HTERT RPE-1 (cell line): ENCODE data around the gene SPOCK2.

Experiments
- in situ Hi-C: fragments of 300-500 bp; cut with MboI; formaldehyde crosslinking; loops from 4 replicates; pipeline ENCODE4 v1.14.3; 2020; ENCODE audit warnings: low sequenced_read_pairs

SPOCK2 gene

DNA sequence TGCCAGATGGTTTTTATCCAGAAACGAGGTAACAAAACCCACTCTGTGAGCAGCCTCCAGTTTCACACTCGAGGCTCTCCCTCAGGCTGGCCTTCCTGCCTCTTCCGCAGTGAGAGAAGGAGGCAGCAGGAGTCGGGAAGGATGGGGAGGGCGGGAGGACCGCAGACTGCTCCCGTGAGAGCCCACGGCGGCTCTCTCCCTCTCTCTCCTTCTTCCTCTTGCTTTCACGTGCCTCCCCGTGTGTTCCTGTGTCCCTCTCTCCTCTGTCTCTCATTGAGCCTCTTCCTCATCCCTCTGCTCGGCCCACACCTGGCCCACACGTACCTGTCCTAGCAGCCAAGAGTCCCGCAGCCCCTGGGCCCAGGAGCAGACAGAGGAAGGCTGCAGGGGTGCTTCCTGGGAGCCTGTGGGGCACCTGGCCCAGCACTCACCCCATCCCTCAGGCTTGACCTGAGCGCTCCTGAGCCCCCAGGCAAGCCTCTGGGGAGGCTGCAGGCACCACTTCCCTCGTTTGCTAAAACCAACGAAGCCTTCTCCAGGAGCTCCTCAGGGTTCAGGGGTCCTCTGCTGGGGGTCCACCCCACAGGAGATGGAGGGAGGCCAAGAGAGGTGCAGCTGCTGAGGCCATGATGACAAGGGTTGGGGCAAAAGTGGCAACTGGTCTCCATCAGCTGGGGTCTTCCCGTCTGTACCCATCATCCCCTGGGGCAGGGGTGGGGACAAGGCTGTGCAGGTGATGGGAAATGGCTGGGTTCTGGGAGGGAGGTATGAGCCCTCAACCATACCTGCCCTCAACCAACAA lies 13.6 kb downstream of the SPOCK2 start:
- in situ Hi-C loops = no loop called here

DNA sequence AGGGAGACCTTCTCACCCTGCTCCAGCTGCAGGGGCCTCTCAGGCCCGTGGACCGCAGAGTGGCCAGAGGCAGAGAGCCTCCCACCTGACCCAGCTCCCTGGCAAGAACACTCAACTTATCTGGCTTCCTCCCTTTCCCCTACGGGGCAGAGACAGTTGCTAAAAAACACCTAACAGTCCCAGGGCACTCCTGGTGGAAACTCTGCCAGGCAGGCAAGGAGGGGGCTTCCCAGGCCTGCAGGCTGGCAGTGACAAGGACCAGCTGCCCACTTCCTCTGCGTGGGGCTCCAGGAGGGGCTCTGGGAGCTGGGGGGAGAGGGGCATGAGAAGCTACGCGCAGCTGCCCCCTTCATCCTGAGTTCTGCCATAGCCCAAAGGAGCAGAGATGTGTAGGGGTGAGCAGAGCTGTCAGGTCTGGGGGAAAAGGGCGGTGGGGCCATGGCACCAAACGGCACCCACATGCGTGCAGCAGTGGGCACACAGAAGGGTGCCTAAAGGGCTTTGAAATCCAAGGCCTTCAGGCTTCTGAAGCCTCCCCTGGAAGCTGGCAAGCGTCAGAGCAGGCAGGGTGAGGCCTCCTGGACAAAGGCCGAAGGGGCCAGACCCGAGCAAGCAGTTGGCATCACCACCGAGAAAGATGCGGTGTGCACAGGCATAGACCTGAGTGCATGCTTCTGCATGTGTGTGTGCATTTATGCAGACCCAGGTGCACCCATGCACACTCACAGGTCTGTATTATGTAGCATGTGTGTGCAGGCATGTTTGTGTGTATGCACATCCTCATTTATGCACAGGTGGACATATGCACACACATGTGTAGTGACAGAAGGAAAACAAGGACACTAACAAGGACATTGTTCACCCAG lies 14.4 kb downstream of the SPOCK2 start:
- in situ Hi-C loops = no loop called here

DNA sequence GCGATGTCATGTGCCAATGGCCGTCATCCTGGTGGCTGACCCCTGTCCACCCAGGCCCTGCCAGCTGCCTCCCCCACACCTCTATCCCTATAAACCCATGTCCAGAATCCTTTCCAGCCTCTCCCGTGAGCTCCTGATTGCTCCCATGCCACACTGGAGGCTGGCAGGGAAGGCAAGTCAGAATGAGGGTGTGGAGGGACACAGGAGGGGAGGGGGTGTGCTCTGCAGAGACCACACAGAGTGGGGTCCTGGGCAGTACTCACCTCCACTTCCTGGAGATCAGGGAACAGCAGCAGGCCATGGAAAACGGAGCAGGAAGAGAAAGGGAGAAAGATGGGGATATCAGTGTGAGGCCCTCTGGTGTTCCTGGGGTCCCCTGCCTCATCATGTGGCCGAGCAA lies 15.7 kb downstream of the SPOCK2 start:
- in situ Hi-C loops = no loop called here

DNA sequence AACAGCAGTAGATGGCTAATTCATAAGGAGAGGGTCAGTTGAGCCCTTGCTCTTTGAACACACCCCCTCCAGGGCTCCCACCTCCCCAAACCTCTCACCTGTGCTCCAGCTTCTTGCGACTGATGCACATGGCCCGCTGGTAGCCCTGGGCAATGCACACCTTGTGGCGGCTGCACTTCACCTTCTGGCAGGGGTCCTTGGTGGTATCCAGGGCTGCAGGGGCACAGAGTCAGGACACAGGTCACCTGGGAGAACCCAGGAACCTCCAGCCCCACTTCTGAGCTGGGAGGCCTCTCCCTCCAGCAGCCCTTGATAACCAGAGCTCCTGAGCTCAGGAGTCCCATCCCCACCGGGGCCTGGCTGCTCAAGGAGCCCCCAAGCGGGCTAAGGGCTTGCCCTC lies 16.3 kb downstream of the SPOCK2 start:
- in situ Hi-C loops = no loop called here

DNA sequence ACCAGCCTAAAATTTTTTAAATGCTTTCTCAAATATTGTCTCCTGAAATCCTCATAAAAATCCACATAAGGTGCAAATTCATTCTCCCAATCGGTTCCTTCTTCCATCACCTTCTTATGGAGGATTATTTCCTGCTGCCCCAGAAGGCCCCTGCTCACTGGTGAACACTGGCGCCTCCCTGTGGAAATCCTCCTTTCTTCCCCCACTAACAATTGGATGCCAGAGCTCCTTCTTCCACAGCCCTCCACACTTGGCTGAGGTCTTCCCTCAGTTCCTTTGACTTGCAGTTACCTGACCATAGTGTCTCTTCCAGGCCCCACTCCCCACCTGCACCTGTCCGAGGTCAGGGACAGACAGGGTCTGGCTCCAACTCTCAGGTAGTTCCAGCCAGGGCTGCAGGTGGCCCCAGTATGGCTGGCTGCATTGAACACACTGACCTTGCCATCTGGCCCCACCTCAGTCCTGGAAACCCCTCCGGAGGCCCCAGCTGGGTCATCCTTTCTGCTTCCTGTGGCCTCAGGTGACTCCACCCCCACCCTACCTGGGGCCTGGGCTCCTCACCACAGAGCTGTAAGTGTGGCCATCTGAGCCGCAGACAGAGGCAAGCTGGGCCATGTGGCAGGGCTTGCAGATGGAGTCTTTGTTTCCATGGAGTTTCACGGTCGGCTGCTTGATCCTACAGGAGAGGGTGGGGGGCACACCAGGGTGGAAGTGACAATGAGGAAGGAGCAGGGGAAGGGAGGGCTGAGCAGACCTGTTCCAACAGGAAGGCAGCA lies 18.4 kb downstream of the SPOCK2 start:
- in situ Hi-C loops = no loop called here

DNA sequence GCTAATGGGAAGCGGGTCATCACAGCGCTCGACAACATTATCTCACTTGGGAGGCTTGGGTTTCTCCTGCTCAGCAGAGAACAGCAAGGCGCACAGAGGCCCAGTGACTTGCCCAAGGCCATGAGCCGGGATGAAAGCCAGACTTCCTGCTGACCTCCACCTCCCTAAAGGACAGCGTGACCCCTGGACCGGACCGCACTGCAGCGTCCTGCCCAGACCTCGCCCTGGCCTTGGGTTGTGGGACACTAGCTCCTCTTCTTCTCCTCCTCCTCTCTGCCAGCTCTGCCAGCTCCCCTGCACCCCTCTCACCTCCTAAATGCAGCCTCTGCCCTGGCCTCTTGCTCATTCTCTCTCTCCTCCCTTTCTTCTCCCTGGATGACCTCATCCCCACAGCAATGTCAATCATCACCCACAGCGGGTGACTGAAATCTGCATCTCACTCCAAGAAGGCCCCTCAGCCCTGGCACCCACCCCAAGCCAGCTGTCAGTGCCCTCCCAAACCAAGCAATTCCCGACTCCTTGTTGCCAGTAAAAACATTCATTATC lies 19.4 kb downstream of the SPOCK2 start:
- in situ Hi-C loops = no loop called here

DNA sequence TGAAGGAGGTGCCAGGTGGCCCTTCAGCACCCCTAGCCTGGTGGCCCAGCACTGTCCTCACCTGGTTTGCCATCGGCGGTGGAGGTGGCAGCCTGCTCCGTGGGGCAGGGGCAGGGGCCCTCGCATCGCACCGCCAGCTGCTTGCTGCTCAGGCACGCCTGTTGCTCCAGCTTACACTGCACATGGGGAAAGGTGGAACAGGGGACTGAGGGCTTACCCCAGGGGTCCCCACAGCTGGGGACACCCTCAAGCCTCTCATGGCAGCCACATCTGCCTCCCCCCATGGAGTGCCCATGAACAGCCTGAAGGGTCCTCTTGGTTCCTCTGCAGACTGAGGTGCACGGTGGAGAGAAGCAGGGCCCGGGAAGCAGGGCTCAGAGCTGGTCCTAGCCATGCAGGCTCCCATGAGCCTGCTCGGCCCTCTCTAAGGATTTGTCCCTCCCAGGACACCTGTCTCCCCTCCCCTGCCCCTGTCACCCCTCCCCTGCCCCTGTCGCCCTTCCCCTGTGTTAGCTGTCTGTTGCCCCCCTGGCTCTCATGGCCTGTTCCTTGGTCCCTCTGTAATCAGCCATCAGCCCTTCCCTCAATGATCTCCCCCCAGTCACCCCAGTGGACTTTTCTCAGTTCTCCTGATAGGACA lies 20.1 kb downstream of the SPOCK2 start:
- in situ Hi-C loops = no loop called here

DNA sequence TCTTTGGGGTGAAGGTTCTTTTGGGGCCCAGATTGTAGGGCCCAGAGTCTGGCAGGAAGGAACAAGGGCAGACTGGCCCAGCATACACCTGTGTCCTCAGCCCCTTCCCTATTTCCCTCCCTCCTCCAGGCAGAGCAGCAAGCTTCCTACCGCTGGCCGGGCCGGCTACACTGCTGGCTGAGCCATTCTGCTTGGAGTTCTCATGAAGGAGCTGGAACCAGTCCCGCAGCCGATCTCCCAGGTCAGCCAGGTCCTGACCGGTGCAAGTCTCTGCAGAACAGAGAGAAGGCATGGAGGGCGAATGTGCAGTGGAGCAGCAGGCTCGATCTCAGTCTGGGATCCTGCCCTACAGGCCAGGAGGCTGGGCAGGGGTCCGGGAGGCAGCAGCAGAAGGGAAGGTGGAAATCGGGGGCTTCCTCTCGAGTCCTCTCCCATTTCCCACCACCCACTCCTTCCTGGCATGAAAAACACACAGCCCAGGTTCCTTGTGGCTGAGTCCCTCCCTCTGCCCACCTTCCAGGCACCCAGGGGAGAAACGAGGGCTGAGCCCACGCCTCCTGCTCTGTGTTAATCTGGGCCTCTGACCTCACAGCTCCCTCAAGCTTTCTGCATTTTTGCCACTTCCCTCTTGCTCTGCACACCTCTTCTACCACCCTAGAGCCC lies 20.8 kb downstream of the SPOCK2 start:
- in situ Hi-C loops = no loop called here

DNA sequence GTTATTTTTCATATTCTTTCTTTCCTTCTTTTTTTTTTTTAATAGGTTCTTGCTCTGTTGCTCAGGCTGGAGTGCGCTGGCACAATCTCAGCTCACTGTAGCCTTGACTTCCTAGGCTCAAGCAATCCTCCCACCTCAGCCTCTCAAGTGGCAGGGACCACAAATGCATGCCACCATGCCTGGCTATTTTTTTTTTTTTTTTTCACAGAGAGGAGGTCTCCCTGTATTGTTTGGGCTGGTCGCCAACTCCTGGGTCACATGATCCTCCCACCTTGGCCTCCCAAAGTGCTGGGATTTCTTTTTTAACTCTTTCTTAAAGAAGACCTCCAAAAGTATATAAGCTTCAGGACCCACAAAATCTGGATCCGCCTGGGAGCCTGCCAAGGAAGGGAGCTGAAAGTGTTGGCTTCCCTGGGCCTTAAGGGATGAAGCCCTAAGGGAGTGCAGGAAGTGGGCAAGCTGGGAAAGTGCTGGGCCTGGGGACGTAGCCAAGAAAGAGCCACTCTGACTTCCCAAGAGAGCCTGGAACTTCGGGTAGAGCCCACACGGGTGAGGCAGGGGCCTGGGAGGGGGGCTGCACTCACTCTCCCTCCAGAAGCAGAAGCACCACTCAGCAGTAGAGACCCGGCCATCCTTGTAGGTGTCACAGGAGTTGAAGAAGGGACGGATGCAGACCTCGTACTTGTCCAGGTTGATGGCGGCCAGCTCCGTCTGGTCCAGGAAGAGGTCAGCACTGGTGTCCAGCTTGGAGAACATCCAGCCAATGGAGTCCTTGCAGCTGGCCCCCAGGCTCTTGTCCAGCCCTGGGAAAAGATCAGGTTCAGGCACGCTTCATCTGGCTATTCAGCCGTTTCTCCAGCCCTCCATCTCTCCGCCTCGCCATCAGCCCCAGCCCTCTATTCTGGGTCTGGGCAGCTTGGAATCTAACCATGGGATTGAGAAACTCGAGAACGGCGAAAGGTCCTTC lies 21.8 kb downstream of the SPOCK2 start:
- in situ Hi-C loops = no loop called here

DNA sequence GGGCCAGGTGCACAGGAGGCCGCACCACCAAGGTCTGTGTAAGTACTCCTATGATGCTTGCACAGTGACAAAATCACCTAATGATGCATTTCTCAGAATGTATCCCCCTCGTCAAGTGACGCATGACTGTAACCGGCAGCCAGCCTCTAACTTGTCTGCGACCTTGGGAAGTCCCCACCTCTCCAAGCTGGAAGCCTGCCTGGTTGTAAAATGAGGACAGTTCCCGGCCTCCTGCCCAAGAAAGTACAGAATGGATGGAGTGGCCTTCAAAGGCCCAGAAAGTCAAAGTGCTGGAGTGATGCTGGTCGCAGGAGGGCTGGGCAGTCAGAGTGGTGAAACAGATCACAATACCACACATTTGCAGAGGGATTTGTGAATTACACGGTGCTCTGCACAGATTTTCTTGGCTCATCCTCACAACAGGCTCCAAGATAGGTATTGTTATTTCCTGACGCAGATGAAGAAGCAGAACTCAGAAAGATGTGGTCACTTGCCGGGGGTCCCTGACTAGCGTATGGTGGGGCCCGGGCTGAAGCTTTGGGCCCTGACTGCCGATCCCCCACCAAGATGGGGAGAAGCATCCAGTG lies 22.8 kb downstream of the SPOCK2 start:
- in situ Hi-C loops = no loop called here

DNA sequence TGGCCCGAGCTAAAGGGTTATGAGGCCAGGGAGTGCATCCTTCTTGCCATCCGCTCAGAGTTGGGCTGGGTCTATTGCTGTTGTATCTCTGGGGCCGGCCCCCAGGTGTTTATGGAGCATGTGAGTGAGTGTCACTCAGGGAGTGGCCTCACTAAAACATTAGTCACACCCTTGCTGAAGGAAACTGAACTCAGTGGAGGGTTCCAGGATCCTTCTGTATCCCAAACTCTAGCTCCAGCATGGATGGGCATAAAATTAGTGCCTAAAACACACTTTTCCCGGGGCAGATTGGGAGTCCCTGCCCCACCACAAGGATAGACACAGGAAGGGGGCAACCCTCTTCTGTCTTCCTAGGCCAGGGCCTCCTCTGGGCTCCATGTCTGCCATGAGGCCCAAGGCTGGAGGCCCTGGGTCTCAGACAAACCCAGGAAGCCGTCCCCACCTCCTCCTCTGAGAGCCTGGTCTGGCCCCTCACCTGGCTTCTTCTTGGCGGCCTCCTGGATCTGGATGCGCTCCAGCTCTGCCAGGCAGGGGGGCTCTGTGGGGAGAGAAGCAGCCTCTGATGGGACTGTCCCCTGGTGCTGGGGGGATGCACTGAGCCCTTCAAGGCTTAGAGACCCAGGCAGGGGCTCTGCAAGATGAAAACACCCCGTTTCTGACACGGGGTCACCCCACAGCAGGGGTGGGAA lies 24.5 kb downstream of the SPOCK2 start:
- in situ Hi-C loops = no loop called here

DNA sequence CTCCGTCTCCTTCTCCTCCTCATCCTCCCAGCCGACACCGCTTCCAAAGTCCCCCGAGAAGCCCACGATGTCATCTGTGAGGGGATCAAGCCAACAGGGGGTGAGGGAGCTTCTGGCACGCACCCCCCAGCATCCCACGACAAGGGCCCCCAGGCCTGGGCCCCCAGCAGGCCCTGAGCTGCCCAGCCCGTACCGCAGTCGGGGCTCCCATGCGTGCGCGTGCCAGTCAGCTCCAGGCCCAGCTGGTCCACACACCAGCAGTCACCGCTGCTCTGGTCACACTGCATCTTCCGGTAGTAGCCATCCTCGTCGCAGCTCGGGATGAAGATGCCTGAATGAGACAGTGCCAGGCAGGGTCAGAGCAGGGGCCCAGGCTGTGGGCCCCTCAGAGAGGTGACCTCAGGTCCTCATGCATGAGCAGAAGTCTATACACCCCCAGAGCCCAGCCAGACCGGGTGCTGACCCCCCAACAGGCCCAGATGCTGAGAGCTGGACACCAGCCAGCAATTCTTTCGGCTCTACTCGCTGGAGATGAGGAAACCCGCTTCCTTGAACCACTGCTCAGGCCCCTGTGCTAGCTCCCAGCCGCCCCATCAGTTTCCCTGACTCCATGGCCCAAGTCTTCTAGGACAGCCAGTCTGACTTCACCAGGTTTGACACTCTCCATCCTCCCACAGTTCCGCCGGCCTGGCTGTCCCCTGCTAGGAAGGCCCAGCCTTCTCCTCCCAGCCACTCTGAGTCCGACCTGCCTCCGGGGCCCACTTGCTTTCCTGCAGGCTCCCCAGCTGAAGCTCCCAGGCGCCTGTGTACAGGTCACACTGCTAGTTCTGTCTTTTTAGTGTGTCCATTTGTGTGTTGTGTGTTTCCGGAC lies 25.3 kb downstream of the SPOCK2 start:
- in situ Hi-C loops = no loop called here

DNA sequence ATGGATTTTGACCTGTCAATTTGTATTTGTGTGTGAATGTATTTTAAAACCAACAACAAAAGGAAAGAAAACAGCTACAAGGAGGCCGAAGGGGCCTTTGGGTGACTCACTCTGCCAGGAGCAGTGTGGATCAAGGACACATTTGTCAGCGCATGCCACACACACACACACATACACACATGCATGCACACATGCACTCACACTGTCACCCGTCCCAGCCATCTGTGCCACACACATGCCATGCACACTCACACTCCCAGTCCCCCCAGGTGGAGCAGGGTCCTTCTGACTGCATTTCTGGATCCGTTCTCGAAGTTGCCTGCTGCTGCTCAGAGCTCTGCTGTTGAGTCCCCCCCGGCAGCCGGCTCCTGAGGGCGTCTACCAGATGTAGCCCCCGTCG lies 26.0 kb downstream of the SPOCK2 start:
- in situ Hi-C loops = no loop called here

DNA sequence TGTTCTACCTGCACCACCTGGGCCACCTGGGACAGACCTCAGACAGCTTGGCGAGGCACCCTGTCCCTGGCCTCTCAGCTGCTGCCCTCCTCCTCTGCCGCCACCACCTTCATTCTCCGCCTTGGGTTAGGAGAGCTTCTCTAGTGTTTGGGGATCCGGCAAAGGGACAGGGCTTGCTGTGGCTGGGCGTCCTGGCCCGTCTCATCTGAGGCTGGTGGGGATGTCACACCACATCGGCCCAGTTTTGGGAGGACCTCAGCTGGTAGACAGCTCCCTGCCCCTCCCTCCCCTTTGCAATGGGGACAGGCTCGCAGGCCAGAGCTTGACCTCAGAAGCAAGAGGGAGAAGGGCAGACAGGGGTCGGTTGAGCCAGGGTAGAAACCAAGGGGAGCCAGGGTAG lies 26.4 kb downstream of the SPOCK2 start:
- in situ Hi-C loops = no loop called here

DNA sequence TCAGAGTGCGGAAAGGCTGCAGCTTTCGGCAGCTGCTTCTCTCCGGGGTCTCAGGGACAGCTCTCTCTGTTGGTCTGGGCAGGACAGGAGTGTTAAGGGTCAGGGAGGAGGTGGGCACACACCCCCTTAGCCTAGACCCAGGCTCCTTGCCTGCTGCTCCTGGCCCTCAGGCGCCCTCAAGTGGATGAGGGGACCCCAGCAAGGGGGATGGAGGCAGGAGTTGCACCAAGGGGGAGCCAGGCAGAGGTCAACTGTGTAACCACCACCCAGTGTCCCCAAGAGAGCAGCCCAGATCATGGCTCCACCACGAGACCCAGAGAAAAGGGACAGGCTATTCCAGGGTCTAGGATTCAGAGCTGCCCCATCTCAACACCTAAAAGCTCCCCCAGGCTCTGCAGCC lies 26.9 kb downstream of the SPOCK2 start:
- in situ Hi-C loops = no loop called here

DNA sequence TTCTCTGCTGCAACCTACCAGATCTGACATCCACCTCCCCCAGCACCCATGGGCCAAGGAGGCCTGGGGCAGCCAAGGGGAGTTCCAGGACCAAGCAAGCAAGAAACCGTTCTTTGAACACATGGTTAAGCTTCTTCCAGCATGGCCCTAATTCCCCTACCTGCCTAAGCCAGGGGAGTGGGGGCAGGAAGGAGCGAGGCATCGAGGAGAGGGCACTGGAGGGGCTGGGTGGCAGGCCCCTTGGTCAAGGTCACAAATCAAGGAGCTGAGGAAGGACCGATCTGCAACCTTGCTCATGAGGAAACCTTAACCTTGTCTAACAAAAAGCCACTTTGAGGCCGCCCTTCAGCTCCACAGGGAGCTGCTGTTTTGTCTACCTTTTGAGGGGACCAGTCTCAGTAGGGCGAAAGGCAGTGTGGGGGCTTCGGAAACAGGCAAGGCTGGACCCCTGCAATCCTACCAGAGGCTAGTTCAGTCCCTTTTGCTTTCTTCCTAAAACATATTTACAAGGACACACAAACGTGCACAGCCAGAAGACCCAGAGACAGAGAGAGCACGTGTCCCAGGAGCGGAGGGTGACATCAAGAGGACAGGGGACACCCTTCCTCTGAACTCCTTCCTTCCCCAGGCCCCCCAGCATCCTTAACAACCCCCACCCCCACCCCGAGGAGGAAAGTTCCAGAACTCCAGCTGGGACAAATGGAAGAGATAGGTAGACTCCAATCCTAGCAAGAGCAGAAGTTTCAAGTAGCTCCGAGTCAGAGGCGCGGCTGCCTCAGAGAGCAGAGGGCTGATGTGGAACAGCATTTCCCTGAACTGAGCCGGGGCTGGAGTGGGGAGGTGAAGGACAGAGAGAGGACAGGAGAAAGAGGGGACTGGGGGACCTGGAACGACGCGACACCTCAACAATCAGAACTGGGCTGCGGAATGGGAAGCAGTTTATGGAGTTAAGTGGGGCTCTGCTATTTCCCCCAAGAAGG lies 28.2 kb downstream of the SPOCK2 start:
- in situ Hi-C loops = no loop called here
